Measurements from ENCODE around the gene CMTR1.

- no peak for TF ChIP-seq PBX3 (IDR thresholded peaks at IDR 0.05; ENCODE audit: insufficient replicate concordance, low read depth, low read length)
- TF ChIP-seq HDAC2 (IDR thresholded peaks at IDR 0.05), result no peak
- TF ChIP-seq RELA (IDR thresholded peaks at IDR 0.05; ENCODE audit: borderline replicate concordance, partially characterized antibody), result no peak
- no peak for TF ChIP-seq POLR2AphosphoS5 (IDR thresholded peaks at IDR 0.05; ENCODE audit: low read length)
- TF ChIP-seq TBL1XR1 (IDR thresholded peaks at IDR 0.05; ENCODE audit: low read depth, low read length), result no peak
- TF ChIP-seq TCF12 (IDR thresholded peaks at IDR 0.05; ENCODE audit: low read depth, low read length), result no peak
- TF ChIP-seq EZH2 (IDR thresholded peaks at IDR 0.05; ENCODE audit: borderline replicate concordance, control insufficient read depth, low read depth, low read length), result no peak
- no peak for TF ChIP-seq FOXM1 (IDR thresholded peaks at IDR 0.05; ENCODE audit: low read depth, low read length)
- TF ChIP-seq SUZ12 (IDR thresholded peaks at IDR 0.05; ENCODE audit: unreplicated experiment), result no peak
- TF ChIP-seq, protein P1, sequence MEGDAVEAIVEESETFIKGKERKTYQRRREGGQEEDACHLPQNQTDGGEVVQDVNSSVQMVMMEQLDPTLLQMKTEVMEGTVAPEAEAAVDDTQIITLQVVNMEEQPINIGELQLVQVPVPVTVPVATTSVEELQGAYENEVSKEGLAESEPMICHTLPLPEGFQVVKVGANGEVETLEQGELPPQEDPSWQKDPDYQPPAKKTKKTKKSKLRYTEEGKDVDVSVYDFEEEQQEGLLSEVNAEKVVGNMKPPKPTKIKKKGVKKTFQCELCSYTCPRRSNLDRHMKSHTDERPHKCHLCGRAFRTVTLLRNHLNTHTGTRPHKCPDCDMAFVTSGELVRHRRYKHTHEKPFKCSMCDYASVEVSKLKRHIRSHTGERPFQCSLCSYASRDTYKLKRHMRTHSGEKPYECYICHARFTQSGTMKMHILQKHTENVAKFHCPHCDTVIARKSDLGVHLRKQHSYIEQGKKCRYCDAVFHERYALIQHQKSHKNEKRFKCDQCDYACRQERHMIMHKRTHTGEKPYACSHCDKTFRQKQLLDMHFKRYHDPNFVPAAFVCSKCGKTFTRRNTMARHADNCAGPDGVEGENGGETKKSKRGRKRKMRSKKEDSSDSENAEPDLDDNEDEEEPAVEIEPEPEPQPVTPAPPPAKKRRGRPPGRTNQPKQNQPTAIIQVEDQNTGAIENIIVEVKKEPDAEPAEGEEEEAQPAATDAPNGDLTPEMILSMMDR (IDR thresholded peaks at IDR 0.05 in 2 of 3, conservative IDR thresholded peaks at IDR 0.05 in 1 of 3; ENCODE audit: control insufficient read depth in 2 of 3, extremely low read depth in 1 of 3, insufficient read depth in 1 of 3, low read depth in 3 of 3, low read length in 3 of 3), result no peak
- TF ChIP-seq CREM (IDR thresholded peaks at IDR 0.05; ENCODE audit: low read depth), result no peak
- TF ChIP-seq, protein P2, sequence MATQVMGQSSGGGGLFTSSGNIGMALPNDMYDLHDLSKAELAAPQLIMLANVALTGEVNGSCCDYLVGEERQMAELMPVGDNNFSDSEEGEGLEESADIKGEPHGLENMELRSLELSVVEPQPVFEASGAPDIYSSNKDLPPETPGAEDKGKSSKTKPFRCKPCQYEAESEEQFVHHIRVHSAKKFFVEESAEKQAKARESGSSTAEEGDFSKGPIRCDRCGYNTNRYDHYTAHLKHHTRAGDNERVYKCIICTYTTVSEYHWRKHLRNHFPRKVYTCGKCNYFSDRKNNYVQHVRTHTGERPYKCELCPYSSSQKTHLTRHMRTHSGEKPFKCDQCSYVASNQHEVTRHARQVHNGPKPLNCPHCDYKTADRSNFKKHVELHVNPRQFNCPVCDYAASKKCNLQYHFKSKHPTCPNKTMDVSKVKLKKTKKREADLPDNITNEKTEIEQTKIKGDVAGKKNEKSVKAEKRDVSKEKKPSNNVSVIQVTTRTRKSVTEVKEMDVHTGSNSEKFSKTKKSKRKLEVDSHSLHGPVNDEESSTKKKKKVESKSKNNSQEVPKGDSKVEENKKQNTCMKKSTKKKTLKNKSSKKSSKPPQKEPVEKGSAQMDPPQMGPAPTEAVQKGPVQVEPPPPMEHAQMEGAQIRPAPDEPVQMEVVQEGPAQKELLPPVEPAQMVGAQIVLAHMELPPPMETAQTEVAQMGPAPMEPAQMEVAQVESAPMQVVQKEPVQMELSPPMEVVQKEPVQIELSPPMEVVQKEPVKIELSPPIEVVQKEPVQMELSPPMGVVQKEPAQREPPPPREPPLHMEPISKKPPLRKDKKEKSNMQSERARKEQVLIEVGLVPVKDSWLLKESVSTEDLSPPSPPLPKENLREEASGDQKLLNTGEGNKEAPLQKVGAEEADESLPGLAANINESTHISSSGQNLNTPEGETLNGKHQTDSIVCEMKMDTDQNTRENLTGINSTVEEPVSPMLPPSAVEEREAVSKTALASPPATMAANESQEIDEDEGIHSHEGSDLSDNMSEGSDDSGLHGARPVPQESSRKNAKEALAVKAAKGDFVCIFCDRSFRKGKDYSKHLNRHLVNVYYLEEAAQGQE (IDR thresholded peaks at IDR 0.05; ENCODE audit: low read depth, low read length), result no peak
- TF ChIP-seq SMC3 (IDR thresholded peaks at IDR 0.05; ENCODE audit: borderline replicate concordance, low read length), result no peak
Observed at GRCh38 chr6:37451441-37452193, 18.6 kb downstream of the CMTR1 start.

Measured in GM12878 (cell line).